ENCODE results near the gene ZHX3. TPM values are rescaled to one million over a fixed set of nuclear protein-coding genes. Genes with fewer than 3 reads are reported as not detected.
A peak's percentile ranks its signal among the peaks of the same experiment; 100 is the strongest.

The ZHX3 gene
- total RNA-seq, 6 experiments from 2014 or later, result 17.6 to 47.4 (median 26.2) TPM

GRCh38 chr20:41192575-41192974, 125.0 kb downstream of the ZHX3 start:
- WGBS (ENCODE audit: insufficient coverage, low coverage, low lambda C conversion rate, missing lambda C conversion rate), result 83% methylated on average over 2 of the region's 3 CpGs
- H3K4me1 ChIP-seq, result no peaks in the 10 kb centered on the region
- H3K27me3 ChIP-seq, result no peaks in the 10 kb centered on the region
- H3K9me3 ChIP-seq, result no peaks in the 10 kb centered on the region
- no peak overlapping the region for H3K4me3 ChIP-seq
- DNase-seq (no peak), ATAC-seq (no peak)
- H3K36me3 ChIP-seq, result peaks cover 0 to 2% (median 0%) of the 10 kb centered on the region in 4 donors
- TF ChIP-seq POLR2A (IDR thresholded peaks at IDR 0.05), result no peak
- TF ChIP-seq CTCF (IDR thresholded peaks at IDR 0.05), result no peak
- intact Hi-C loops (cut with DNase I), result no loop called here
- no peak overlapping the region for H3K27ac ChIP-seq

- no peaks in the 10 kb centered on the region for H3K4me1 ChIP-seq
- peaks cover 0 to 2% (median 0%) of the 10 kb centered on the region in 4 donors for H3K36me3 ChIP-seq
- H3K4me3 ChIP-seq, result no peak overlapping the region
- TF ChIP-seq CTCF (IDR thresholded peaks at IDR 0.05), result no peak
- TF ChIP-seq POLR2A (IDR thresholded peaks at IDR 0.05), result no peak
- ATAC-seq (peak in 1 of 4 donors; percentile 27), DNase-seq (no peak)
- H3K27ac ChIP-seq, result no peak overlapping the region
- H3K27me3 ChIP-seq, result no peaks in the 10 kb centered on the region
- intact Hi-C loops (cut with DNase I), result no loop called here
- WGBS (ENCODE audit: insufficient coverage, low coverage, low lambda C conversion rate, missing lambda C conversion rate), result 86% methylated on average over 1 of the region's 5 CpGs
- H3K9me3 ChIP-seq, result no peaks in the 10 kb centered on the region
Observed at GRCh38 chr20:41191562-41192500, 125.7 kb downstream of the ZHX3 start.

DNA sequence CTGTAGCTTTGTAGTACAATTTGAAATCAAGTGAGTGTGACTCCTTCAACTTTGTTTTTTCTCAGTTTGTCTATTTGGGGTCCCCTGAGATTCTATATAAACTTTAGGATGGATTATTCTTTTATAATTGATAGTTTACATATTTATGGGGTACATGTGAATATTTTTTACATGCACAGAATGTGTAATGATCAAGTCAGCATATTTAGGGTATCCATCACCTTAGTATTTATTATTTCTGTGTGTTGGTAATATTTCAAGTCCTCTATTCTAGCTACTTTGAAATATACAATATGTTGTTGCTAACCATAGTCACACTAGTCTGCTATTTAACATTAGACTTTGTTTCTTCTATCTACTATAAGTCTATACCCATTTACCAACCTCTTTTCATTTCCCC, 129.9 kb downstream of the ZHX3 start:
- H3K4me3 ChIP-seq, result no peak overlapping the region
- peaks cover 0 to 12% (median 4%) of the 10 kb centered on the region in 4 donors for H3K36me3 ChIP-seq
- DNase-seq (no peak), ATAC-seq (no peak)
- TF ChIP-seq POLR2A (IDR thresholded peaks at IDR 0.05) (no peak), CTCF (IDR thresholded peaks at IDR 0.05) (no peak)
- no peaks in the 10 kb centered on the region for H3K4me1 ChIP-seq
- H3K27me3 ChIP-seq, result no peaks in the 10 kb centered on the region
- no peaks in the 10 kb centered on the region for H3K9me3 ChIP-seq
- intact Hi-C loops (cut with DNase I), result no loop called here
- no peak overlapping the region for H3K27ac ChIP-seq

GRCh38 chr20:41185013-41185757, 132.3 kb downstream of the ZHX3 start:
- Histone ChIP-seq H3K27me3 (no peaks in the 10 kb centered on the region), H3K36me3 (peaks cover 0 to 19% (median 6%) of the 10 kb centered on the region in 4 donors), H3K27ac (no peak overlapping the region), H3K4me1 (no peaks in the 10 kb centered on the region), H3K4me3 (no peak overlapping the region), H3K9me3 (no peaks in the 10 kb centered on the region)
- DNase-seq (no peak), ATAC-seq (peak in 1 of 4 donors; percentile 12)
- no peak for TF ChIP-seq POLR2A (IDR thresholded peaks at IDR 0.05)
- WGBS (ENCODE audit: insufficient coverage, low coverage, low lambda C conversion rate, missing lambda C conversion rate), result no CpG with 5 or more reads among the region's 11 CpGs
- intact Hi-C loops (cut with DNase I), result no loop called here

- no peak overlapping the region for H3K4me3 ChIP-seq
- intact Hi-C loops (cut with DNase I), result no loop called here
- TF ChIP-seq CTCF (IDR thresholded peaks at IDR 0.05) (no peak), POLR2A (IDR thresholded peaks at IDR 0.05) (no peak)
- WGBS (ENCODE audit: insufficient coverage, low coverage, low lambda C conversion rate, missing lambda C conversion rate), result no CpG with 5 or more reads among the region's 2 CpGs
- no peaks in the 10 kb centered on the region for H3K4me1 ChIP-seq
- DNase-seq (no peak), ATAC-seq (no peak)
- H3K9me3 ChIP-seq, result no peaks in the 10 kb centered on the region
- H3K27ac ChIP-seq, result no peak overlapping the region
- H3K27me3 ChIP-seq, result no peaks in the 10 kb centered on the region
- H3K36me3 ChIP-seq, result peaks cover 0 to 19% (median 6%) of the 10 kb centered on the region in 4 donors
Observed at GRCh38 chr20:41183831-41184230, 133.7 kb downstream of the ZHX3 start.

Measured in right lobe of liver (tissue), 6 donors.